NCI-H1694 treated with DMSO at 0.1 percent for 48 hours (cell line): ENCODE measurements around the gene FTCD.
"Not testable (repeated sequence)": the region's sequence is repeated elsewhere in the genome, so short reads cannot be mapped to it uniquely, and the experiment has no call there.

Source experiments
- DNase-seq: peaks from one replicate; lab custom pipeline; 2025; lab: John Stamatoyannopoulos, UW

The FTCD gene

DNA sequence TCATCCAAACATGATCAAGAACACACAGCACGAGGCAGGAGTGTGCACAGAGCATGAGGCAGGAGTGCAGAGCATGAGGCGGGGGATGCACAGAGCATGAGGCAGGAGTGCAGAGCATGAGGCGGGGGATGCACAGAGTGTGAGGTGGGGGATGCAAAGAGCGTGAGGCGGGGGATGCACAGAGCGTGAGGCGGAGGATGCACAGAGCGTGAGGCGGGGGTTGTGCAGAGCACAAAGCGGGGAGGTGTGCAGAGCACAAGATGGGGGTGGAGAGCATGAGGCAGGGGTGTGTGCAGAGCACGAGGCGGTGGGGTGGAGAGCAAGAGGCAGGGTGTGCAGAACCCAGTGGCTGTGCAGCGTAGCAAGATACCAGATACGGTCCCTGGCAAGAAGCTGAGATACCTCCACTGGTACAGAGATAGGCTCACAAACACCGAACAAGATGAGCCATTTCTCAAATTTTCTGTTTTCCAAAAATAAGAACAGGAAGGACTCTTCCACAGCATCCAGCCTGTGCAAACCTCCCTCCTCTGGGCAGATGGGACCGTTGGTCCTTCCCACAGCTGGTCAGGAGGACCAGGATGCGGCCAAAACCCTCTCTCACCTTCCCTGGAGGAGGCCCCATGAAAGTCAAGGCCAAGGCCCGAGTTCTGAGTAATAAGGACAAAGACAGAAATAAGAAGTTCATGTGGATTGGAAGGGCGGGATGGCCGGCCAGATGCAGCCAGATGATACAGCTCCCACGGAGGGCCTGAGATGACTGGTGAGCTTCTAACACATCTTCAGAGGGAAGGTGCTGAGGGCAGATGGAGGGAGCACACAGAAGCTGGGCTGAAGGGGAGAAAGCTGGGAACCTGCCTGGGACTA lies 16.9 kb upstream of the FTCD start:
- DNase-seq: no peak

DNA sequence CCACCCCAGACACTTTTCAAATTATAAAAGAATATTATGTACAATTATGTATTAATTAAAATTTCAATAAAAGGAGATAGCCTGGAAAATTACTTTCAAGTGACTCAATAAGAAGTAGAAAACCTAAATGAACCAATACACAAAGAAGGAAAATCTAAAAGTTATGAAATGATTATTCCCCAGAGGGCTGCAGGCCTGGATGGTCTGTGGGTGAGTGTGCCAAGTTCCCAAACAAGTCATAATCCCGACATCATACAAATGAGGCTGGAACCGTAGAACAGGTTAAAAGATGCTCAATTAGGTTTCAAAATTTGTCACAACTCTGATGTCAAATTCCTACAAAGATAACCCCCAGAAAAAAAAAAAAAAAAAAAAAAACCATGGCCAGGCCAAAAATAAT lies 16.2 kb upstream of the FTCD start:
- DNase-seq: no peak

GRCh38 chr21:46170436-46171193 lies 15.2 kb upstream of the FTCD start:
- not testable (repeated sequence) for DNase-seq

- peak; percentile 92 for DNase-seq
Measured at GRCh38 chr21:46168659-46169386, 13.4 kb upstream of the FTCD start.

DNA sequence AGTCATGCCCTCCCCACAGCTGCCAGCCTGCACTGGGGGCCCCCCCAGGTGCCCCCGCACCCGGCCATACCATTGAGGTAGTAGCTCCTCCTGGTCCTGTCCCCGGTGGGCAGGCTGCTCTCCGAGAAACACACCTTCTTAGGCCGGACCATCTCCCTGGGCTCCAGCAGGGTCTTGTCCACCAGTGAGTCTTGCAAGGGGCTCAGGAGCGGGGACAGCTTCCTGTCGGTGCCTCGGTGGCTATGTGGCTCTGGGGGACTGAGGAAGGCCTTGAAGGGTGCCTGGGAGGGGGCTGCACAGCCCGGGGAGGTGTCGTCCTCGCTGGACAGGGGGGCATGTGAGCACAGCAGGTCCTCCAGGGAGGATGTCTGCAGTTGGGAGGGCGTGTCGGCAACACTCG lies 12.9 kb upstream of the FTCD start:
- DNase-seq: no peak

DNA sequence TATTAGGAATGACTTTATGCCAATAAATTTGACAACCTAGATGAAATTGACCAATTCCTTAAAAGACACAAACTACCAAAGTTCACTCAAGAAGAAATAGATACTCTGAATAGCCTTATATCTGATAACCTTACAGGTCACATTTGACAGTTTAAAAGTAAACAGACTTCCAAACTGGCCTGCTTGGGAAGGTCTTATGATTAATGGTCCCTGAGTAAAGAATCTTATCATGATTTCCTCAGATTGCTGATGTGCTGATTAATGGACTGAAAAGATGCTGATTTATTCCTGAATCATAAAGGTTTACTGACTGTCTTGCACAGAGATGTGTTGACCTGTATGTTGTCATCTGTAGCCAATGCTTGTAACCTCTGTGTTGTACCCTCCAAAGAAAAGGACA lies 9.7 kb upstream of the FTCD start:
- DNase-seq: no peak

- DNase-seq: no peak
Measured at GRCh38 chr21:46163380-46163779, 8.0 kb upstream of the FTCD start.

DNA sequence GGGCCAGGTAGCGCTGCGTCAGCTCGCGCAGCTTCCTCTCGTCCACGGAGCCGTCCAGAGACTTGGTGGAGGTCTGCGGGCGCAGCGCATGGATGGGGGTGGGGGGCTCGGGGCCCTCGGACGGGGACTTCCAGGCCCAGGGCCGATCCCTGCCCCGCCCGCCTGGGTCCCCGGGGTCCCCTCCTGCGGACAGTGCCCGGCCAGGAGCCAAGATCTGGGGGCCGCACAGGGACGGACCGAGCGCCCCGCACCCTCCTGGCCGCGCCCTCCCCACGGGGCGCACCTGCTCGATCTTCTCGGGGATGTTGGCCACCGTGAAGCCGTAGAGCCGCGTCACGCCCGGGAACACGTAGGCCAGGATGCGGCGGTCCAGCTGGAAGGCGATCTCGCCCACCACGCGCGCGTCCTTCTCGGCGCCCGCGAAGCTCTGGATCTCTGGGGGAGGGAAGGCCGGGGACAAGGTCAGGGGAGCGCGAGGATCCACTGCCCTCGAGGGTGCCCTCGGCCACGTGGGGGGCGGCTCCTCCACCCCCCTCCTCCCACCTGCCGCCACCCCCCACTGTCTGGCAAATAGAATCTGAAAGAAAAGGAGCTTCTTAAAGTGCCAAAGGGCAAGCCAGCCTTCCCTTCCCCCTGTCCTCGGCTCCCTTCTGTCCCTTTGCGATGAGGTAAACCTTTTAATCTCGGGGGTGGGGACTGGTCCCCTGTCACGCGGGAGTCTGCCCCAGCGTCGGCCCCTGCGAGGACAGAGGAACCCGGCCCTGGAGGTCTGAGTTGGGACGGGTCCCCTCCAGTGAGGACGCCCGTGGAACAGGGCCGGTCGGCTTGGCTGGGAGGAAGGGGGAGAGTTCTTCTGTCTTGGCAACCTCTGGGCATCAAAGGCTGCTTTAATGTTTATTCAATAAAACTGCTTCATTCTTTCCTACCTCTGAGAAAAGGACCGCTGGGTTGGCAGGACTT lies 6.5 kb upstream of the FTCD start:
- DNase-seq: no peak

DNA sequence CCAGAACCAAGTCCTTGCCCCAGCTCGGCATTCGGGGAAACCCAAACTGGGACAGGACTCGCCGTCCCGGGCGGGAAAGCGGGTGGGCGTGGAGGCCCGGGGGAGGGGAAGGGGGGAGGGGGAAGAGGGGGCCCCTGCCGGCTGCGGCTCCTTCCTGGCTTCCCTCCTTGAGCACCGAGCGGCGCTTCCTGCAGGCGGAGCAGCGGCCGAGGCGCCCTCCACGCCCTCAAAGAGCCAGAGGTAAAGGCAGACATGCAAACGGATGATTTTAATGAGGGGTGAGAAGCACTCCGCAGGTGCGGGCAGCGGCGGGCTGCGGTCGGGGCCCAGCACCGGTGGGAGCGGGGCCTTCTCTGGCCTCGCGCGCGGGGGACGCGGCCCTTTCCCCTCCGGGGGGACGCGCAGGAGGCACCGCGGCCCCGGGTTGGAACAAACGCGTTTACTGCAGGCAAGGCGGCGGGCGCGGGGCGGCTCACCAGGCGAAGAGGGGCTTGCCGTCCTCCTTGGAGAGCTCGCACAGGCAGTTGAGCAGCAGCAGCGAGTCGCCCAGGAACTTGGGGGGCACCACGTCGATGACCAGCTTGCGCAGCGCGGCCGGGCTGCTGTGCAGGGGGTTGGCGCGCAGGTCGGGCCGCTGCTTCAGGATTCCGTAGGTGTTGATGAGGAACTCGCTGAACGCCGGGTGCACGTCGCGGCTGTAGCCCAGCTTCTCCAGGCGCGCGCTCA lies 5.7 kb upstream of the FTCD start:
- DNase-seq: no peak

DNA sequence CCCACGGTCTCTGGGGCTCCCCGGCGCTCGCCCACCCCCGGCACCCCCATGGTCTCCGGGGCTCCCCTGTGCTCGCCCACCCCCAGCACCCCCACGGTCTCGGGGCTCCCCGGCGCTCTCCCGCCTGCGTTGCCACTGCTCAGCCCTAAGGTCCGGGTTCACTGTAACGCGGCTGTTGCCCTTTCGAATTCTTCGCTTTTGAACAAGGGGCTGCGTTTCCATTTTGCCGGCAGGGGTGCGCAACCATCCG lies 5.2 kb upstream of the FTCD start:
- DNase-seq: no peak

GRCh38 chr21:46159841-46160656 lies 4.7 kb upstream of the FTCD start:
- no peak for DNase-seq

GRCh38 chr21:46159390-46159789 lies 4.0 kb upstream of the FTCD start:
- no peak for DNase-seq

DNA sequence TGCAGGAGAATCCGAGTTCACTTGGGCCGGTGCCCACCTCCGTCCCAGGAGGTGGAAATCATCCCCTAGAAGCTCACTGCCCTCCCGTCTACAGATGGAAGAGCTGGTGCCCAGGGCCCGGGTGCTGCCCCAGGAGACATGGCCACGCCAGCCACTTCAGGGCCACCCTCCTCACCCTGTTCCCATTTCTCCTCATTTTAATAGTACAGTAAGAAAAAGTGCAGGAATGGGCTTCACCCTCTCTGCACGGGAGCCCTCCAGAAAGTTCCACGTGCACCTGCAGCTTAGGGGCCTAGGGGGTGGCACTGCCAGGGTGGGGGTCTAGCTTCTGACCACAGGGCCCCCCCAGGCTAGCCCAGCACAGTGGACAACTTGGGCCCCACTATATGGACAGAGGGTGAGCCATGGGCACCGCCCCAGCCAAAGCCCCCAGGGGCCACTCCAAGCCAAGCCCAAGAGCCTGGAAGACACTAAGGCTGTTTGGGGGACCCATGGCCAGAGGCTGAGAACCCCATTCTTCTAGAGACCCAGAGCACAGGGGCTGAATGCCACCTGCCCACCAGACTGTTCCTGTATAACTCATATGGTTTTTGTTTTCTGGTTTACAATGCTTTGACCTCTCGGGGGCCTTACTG lies 3.4 kb upstream of the FTCD start:
- no peak for DNase-seq

- DNase-seq: no peak
Measured at GRCh38 chr21:46157987-46158451, 2.6 kb upstream of the FTCD start.

- DNase-seq: no peak
Measured at GRCh38 chr21:46157396-46157986, 2.1 kb upstream of the FTCD start.

- no peak for DNase-seq
Measured at GRCh38 chr21:46156678-46157077, 1.3 kb upstream of the FTCD start.

DNA sequence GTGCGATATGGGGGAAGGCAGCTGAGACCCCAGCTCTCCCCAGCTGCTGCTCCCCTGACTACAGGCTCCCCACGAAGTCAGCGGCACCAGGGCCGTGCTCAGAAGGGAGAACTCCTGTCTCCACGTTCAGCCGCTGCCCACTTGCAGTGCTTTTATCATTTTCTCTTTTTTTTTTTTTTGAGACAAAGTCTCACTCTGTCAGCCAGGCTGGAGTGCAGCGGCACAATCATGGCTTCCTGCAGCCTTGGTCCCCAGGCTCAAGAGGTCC lies 933 bp upstream of the FTCD start:
- no peak for DNase-seq

GRCh38 chr21:46154955-46155513 lies 345 bp downstream of the FTCD start:
- no peak for DNase-seq
